ENCODE data around the gene NOC4L. TPM values are rescaled to one million over a fixed set of nuclear protein-coding genes. Genes with fewer than 3 reads are reported as not detected.

Gene NOC4L
- total and polyA plus RNA-seq, 7 donors: 7.9 to 36.7 (median 25.7) TPM

GRCh38 chr12:132160016-132160415, 15.8 kb downstream of the NOC4L start:
- no peak overlapping the region for H3K27ac ChIP-seq
- no peaks in the 10 kb centered on the region for H3K36me3 ChIP-seq (ENCODE audit: insufficient read depth in 1 of 2, low read depth in 1 of 2)
- no peaks in the 10 kb centered on the region for H3K9me3 ChIP-seq
- H3K4me1 ChIP-seq: no peaks in the 10 kb centered on the region
- H3K4me3 ChIP-seq: no peak overlapping the region
- ATAC-seq (no peak), DNase-seq (peak; percentile 11 to 27)
- WGBS, 3 donors: 35 to 47% (median 36%) methylated on average over 16 of the region's 16 CpGs
- intact Hi-C loops (cut with DNase I): no loop called here
- H3K27me3 ChIP-seq (ENCODE audit: insufficient read depth in 3 of 3, low read length in 2 of 3): peaks cover 0 to 24% (median 17%) of the 10 kb centered on the region in 3 donors
- TF ChIP-seq CTCF (IDR thresholded peaks at IDR 0.05): no peak

- no peak for TF ChIP-seq CTCF (IDR thresholded peaks at IDR 0.05)
- ATAC-seq (peak in 1 of 4 donors; percentile 23), DNase-seq (peak in 1 of 2 donors; percentile 49)
- Histone ChIP-seq H3K27me3 (ENCODE audit: insufficient read depth in 3 of 3, low read length in 2 of 3) (peaks cover 0 to 24% (median 17%) of the 10 kb centered on the region in 3 donors), H3K4me3 (no peak overlapping the region), H3K36me3 (ENCODE audit: insufficient read depth in 1 of 2, low read depth in 1 of 2) (no peaks in the 10 kb centered on the region), H3K9me3 (no peaks in the 10 kb centered on the region), H3K4me1 (no peaks in the 10 kb centered on the region), H3K27ac (no peak overlapping the region)
- intact Hi-C loops (cut with DNase I): no loop called here
- WGBS, 3 donors: 70 to 84% (median 81%) methylated on average over 10 to 15 of the region's 15 CpGs
Observed at GRCh38 chr12:132160601-132161035, 16.4 kb downstream of the NOC4L start.

GRCh38 chr12:132161036-132161781, 17.0 kb downstream of the NOC4L start:
- no peak for DNase-seq
- 47 to 57% (median 56%) methylated on average over 8 to 14 of the region's 14 CpGs for WGBS, 3 donors
- Histone ChIP-seq H3K27ac (no peak overlapping the region), H3K36me3 (ENCODE audit: insufficient read depth in 1 of 2, low read depth in 1 of 2) (no peaks in the 10 kb centered on the region), H3K4me1 (no peaks in the 10 kb centered on the region), H3K4me3 (no peak overlapping the region), H3K9me3 (no peaks in the 10 kb centered on the region), H3K27me3 (ENCODE audit: insufficient read depth in 3 of 3, low read length in 2 of 3) (peaks cover 0 to 24% (median 17%) of the 10 kb centered on the region in 3 donors)
- intact Hi-C loops (cut with DNase I): no loop called here
- TF ChIP-seq CTCF (IDR thresholded peaks at IDR 0.05): no peak
- ATAC-seq: no peak

- peak in 1 of 2 donors; percentile 24 for DNase-seq
- no peak overlapping the region for H3K4me3 ChIP-seq
- WGBS, 3 donors: 30 to 33% (median 32%) methylated on average over 16 to 17 of the region's 17 CpGs
- no peaks in the 10 kb centered on the region for H3K4me1 ChIP-seq
- intact Hi-C loops (cut with DNase I): no loop called here
- H3K36me3 ChIP-seq (ENCODE audit: insufficient read depth in 1 of 2, low read depth in 1 of 2): no peaks in the 10 kb centered on the region
- H3K9me3 ChIP-seq: no peaks in the 10 kb centered on the region
- no peak for ATAC-seq
- no peak for TF ChIP-seq CTCF (IDR thresholded peaks at IDR 0.05)
- no peak overlapping the region for H3K27ac ChIP-seq
- peaks cover 0 to 24% (median 17%) of the 10 kb centered on the region in 3 donors for H3K27me3 ChIP-seq (ENCODE audit: insufficient read depth in 3 of 3, low read length in 2 of 3)
Observed at GRCh38 chr12:132161796-132162507, 17.7 kb downstream of the NOC4L start.
